Stimulated activated CD4-positive, alpha-beta T cell treated with anti-CD3 and anti-CD28 coated beads, Interleukin-1b, Interleukin-23, amount 100 ng/mL, for 1 hour (primary cell): Measurements from ENCODE around the gene ZSWIM5.
"Not testable (repeated sequence)": the region's sequence is repeated elsewhere in the genome, so short reads cannot be mapped to it uniquely, and the experiment has no call there.

Experiments
- DNase-seq, 2 donors: peaks; one replicate each; pipeline ENCODE4 v3.0.0-alpha.2; 2020; ENCODE audit warnings: low read depth in 2 of 2

The ZSWIM5 gene

DNA sequence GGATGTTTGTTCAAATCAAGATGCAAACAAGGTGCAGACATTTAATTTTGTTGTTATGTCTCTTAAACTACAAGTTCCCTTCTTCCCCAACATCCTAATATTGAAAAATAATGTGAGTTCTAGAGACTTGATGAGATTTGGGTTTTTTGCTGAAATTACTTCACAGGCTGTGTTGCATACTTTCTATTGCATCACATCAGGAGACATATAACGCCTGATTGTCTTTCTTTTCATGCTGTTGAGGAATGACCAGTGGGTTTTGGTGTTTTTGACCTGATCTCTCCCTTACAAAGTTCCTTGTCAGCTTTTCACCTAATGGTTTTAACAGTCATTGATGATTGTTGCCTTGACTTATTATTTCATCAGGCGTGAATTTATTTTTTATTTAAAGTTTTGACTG lies 111.0 kb downstream of the ZSWIM5 start:
- DNase-seq: no peak

DNA sequence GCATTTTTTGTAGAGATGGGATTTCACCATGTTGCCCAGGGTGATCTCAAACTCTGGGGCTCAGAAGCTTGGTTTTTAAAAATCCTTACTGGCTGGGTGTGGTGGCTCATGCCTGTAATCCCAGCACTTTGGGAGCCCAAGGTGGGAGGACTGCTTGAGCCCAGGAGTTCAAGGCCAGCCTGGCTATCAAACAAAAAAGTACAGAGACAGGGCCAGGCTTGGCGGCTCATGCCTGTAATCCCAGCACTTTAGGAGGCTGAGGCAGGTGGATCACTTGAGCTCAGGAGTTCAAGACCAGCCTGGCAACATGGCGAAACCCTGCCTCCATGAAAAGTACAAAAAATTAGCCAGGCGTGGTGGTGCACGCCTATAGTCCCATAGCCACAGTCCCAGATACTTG lies 112.0 kb downstream of the ZSWIM5 start:
- DNase-seq: not testable (repeated sequence)

DNA sequence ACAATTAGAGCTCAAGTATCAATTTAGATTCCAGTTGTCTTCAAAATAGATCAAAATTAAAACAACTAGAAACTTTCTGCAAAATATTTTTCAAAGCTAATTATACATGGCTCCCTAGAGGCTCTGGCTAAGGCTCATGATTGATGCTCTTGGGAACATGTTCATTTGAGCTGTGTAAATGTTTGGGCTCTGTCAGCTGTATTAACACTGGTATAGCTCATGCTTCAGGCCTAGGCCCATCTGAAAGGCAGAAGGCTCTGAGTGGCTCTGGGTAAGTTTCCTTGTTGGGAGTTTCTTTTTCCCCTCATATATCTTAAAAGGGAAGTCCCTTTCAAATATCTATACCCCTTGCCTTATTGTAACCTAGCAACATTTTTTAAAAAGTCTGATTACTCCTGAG lies 113.1 kb downstream of the ZSWIM5 start:
- no peak for DNase-seq

DNA sequence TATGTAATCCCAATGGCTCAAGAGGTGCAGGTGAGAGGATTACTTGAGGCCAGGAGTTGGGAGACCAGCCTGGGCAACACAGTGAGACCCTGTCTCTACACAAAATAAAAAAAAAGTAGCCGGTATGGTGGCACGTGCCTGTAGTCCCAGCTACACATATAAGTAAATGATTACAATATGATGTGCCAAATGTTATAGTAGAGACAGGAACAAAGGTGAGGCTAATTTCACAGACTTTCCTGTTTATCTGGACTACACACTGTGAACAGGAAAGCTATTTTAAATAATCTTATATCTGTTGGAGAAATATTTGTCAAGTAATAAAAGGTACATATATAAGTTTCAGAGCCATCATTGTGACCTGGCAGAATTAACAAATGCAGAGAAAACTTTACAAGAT lies 116.7 kb downstream of the ZSWIM5 start:
- DNase-seq: no peak

DNA sequence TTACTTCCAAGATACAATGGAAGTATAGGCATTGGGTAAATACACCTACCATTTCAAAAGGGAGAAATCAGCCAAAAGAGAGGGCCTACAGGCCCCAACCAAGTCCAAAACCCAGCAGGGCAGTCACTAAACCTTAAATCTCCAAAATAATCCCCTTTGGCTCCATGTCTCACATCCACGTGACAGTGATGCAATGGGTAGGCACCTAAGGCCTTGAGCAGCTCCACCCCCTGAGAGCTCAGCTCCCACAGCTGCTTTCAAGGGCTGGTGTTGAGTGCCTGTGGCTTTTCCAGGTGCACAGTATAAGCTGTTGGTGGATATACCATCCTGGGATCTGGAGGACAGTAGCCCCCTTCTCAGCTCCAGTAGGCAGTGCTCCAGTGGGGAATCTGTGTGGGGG lies 121.8 kb downstream of the ZSWIM5 start:
- no peak for DNase-seq

DNA sequence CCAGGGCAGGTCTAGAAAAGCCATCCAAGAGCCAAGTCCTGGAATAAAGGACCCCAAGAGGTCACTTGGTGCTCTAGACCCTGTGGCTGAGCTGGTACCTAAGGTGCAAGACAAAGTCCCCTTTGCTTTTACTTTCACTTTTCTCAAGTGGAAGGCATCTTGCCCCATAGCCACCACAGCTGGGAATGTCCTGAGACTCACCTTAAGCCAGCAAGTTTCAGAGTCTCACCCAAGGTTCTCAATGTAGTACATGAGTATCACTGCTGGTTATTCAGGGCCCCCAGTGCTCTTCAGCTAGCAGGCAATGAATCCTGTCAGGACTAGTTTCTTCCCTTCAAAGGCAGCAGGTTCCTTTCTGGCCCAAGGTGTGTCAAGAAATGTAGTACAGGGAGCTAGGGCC lies 126.9 kb downstream of the ZSWIM5 start:
- DNase-seq: no peak

DNA sequence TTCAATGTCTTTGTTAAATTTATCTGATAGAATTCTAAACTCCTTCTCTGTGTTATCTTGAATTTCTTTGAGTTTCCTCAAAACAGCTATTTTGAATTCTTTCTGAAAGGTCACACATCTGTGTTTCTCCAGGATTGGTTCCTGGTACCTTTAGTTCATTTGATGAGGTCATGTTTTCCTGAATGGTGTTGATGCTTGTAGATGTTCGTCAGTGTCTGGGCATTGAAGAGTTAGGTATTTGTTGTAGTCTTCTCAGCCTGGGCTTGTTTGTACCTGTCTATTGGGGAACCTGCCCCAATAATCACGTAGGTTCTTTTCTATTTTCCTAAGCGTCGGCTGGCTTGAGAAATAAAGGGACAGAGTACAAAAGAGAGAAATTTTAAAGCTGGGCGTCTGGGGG lies 129.4 kb downstream of the ZSWIM5 start:
- DNase-seq: not testable (repeated sequence)

DNA sequence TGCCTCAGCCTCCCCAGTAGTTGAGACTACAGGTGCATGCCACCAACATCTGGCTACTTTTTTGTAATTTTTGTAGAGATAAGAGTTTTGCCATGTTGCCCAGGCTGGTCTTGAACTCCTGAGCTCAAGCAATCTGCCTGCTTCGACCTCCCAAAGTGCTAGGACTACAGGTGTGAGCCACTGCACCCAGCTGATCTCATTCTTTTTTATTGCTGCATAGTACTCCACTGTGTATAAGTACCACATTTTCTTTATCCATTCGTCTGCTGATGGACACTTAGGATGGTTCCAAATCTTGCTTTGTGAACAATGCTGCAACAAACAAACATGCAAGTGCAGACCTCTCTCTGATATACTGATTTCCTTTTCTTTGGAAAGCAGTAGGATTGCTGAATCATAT lies 134.8 kb downstream of the ZSWIM5 start:
- no peak for DNase-seq

DNA sequence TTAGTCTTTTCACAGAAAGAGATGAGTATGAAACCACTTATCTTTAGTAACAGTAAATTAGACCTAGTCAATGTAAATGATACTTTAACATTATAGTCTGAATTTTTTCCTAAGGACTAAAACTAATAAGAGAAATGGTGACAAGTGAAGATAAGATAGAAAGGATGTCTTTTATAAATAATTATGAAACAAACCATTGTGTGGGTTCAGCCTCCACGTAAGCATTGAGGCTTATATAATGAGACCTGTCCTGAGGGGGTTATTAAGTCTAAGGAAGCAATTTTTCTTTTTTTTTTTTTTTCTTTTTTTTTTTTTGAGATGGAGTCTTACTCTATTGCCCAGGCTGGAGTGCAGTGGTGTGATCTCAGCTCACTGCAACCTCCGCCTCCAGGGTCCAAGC lies 138.6 kb downstream of the ZSWIM5 start:
- DNase-seq: no peak

DNA sequence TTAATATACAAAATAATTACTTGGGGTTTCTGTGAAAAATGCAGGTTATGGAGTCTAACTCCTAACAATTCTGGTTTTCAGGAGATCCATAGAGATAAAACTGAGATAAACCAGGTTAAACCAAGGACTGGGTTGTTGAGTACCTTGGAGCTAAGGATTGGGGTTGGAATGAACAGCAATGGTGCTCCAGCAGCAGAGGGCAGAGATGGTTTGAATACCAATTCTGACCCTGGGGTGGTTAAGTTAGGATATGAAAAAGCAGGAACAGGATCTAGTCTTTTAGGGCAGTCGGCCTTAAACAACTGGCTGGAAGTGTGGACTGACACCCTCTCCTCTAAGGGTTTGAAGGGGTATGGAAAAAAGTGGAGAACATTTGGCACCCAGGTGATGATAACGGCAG lies 141.3 kb downstream of the ZSWIM5 start:
- no peak for DNase-seq

DNA sequence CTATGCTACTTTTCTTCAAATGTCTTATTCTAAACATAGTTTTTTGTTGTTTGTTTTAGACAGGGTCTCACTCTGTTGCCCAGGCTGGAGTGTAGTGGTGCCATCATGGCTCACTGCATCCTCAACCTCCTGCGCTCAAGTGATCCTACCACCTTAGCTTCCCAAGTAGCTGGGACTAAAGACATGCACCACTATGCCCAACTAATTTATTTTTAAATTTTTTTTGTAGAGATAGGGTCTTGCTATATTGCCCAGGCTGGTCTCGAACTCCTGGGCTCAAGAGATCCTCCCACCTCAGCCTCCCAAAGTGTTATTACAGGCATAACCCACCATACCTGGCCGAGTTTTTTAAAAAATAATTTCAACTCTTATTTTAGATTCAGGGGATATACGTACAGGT lies 143.9 kb downstream of the ZSWIM5 start:
- DNase-seq: not testable (repeated sequence)

DNA sequence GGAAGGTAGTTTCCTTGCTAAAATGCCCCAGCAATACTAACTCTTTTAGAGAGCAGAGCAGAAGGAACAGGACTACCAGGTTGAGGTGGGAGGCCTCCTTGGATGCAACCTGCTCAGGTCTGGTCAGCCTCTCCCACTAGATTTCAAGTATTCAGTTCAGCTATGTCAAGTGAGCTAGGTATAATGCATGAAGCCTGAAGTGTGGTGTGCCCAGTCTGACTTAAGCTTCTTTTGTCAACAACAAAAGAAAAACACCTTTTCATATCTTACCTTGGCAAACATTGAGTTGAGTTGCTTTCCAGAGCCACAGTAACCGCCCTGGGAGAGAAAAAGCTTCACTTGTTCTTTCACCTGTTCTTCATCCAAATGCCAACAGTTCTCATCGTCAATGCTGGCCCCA lies 146.6 kb downstream of the ZSWIM5 start:
- no peak for DNase-seq

DNA sequence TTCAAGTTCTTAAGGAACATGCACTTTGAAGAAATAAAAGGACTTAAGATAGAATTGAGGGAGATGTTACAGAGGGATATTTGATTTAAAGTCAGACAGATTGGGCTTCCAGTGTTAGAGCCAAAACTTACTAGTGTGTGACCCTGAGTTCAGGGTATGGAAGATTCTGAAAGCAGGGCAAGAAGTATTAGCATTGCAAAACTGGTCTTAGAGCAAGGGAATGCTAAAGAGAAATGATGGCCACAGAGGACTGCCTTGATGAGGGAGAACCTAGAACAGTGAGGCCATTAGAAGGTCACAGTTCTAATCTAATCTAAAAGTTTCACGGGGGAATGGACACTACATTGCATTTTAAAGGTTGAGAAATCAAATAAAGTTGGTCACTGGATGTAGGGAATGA lies 148.9 kb downstream of the ZSWIM5 start:
- DNase-seq: no peak

DNA sequence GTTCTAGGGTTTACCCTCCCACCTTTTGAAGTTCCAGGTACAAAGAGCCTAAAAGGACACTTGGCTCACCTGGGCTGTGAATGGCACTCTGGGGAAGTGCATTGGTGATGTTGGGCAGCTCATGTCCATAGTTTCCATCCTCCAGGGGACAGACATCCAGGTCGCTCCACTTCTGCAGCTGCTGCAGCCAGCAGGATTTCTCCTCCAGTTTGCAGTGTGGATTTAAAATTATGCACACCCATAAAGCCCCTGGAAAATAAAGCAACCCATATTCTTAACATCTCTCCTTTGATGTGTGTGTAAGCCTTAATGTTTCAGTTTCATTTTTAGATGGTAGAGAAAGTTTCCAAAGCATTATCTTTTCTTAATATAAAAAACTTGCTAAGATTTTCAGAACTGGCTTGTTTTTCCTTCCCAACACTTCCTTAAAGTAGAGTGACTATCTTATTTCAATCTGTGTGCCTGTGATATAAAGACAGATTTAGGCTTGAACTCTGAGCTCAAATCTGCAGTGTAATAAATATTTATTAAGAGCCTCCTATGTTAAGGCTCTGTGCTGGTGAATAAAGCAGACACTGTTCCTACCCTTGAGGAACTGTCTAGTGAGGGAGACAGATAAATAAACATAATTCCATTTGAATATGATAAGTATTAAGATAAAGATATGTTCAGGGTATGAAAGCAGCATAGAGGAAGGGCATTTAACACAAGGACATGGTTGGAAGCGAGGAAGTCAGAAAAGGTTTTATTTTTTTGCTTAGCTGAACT lies 155.2 kb downstream of the ZSWIM5 start:
- no peak for DNase-seq

DNA sequence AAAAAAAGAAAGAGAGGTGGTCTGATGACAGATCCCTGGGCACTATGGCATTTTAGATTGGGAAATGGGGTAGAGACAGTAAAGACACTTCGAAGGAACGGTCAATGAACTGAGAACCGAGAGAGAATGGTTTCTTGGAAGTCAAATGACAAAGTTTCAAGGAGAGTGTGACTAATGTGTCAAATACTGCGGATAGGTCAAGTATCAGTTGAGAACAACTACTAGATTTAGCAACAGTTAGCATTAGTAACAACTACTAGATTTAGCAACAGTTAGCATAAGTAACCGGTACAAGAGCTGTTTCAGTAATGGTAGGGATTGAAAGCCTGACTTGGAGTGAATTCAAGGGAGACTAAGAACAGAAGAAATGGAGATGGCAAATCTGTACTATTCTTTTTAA lies 159.4 kb downstream of the ZSWIM5 start:
- DNase-seq: no peak

DNA sequence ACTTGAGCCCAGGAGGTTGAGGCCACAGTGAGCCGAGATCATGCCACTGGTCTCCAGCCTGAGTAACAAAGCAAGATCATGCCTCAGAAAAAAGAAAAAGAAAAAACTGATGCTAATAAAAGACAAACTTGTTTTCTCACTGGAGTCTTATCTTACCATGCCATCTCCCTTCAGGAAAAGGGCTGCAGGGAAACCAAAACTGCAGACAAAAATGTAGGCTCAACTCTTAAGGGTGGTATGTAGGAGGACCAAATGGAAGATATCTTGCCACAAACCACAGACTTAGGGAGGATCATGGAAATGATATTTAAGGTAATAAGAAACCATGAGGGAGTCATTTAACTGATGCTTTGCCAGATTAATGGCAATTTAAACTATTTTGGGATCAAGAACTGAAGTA lies 161.5 kb downstream of the ZSWIM5 start:
- DNase-seq: no peak

DNA sequence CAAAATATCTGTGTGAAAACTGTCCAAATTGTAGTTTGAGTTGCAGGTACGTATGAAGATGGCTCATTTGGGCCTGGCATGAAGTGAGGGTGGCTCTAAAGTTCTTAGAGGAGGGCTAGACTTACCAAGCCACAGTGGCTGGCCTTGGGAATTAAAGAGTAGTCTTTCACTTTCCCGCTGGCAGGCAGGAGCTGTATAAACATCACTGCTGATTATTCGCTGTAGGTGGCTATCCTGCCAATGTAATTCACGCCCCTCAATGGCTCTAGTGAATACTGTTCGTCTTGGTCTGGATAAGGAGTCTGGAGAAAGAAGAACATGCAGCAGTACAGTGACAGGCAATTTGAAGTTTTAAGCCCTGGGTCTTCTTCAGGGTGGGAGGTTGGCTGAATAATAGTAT lies 163.3 kb downstream of the ZSWIM5 start:
- DNase-seq: no peak

DNA sequence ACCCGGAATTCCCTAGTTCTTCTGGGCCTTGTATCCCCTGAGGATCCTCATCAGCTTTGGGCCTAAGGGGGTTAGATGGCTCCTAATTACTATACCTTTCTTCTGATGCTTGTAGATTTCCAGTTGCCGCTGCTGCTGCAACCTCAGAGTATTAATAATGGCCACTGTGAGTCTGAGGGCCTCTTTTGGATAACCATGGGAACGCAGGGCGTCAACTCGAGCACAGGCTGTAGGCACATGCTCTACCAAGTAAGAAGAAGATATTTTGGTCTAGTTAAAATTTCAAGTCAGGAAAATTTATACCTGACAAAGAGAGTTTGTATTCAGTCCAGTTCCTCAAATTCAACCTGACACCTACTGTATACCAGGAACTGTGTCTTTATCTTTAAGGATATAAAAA lies 166.1 kb downstream of the ZSWIM5 start:
- DNase-seq: no peak

DNA sequence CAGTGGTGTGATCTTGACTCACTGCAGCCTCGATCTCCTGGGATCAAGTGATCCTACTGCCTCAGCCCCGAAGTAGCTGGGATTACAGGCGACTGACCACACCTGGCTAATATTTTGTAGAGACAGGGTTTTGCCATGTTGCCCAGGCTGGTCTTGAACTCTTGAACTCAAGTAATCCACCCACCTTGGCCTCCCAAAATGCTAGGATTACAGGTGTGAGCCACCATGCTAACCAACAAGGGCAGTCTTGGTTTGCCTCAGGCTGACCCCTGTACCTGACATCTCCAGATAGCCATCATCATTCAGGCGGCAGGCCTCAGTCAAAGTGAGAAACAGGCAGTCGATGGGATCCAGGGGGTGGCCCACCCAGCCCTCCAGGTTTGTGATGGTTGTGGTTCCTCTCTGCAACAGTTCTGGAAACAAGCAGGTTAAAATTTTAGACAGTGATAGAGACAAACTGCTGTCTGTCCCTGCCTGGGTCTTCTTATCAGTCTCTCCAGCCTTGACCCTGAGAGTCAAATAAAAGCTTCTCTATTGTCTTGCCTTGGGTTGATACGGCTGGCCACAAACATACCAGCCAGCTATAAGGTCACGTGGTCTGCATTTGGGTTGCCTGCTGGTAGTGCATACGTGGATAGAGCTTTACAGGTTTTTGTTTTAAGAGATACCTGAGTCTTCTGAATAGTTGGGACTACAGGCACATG lies 167.6 kb downstream of the ZSWIM5 start:
- DNase-seq: no peak

DNA sequence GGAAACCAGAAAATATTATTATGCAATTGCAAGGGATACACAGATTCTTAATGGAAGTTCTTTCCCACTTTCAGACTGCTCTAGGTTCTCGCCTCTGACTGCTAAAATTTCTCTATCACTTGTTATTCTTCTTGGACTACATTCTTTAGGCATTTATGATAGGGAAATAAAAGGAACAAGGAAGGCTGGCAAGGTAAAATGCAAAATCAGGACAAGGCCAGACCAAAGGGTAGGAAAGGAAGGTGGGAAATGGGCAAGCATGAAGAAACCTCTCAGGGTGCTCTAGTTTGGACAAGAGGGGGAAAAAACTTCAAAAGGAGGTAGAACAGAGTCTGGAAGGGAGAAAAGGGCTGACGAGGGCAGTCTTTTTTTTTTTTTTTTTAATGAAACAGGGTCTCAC lies 168.2 kb downstream of the ZSWIM5 start:
- no peak for DNase-seq

DNA sequence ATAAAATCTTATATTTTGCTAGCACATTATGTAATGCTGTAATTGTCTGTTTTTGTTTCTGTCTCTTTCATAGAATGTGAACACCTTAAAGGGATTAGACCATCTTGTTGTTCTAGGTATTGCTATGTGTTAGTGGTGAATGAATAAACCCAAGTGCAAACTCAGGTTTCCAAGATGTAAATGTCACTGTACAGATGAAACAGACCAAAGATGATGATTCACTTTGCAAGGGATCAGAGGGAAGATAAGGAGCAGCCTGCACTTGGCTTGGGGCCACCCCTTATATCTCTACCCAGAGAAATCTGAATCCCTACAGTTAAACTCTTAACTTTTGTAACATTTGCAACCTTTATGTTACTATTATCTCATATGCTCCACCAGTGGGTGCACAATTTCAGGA lies 168.9 kb downstream of the ZSWIM5 start:
- DNase-seq: no peak

DNA sequence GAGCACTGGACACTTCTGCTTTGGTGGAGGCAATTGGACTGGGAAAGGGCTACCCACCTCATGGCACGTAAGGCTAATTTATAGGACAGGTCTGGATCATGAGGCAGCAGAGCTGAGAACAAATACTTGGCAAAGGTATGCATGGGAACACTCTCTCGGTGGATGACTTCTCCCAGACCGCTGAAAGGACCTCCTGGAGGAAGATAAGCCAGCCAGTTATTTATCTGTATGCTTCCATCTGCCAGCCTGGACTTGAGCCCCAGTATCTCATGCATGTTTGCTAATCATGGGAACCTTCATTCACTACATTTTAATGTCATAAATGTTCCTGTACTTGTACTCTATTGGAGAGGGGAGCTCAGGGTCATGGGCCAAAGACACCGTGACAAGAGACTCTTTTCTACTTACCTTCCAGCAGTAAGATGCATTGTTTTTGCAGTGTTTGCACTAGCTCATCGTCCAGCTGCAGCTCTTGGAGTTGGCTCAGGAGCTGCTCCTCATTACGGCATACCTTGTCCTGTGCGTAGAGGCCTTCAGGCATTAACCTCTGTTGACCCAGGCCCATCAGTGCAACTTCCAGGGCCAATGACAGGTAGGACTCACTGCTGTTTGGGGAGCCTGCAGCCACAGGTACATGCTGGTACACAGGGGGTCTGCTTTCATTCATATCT lies 170.6 kb downstream of the ZSWIM5 start:
- DNase-seq: no peak

DNA sequence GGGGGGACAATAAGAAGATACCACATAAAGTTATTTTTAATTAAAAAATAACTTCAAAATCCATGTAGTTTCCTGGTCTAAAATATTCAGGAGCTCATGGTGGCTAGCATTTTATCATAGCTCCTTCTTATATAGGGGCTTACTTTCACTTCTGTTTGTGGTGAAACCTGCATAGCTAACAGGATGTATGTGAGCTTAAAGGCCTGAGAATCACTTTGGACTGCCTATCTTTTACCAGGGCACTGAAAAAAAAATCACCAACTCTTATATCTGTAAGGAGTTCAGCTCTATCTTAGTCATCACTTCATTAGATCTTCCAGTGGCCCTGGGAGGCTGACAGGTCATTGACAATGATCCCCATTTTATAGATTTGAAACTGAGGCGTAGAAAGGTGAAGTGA lies 173.0 kb downstream of the ZSWIM5 start:
- no peak for DNase-seq
